Loucy (cell line): ENCODE results near the gene LPIN1.
"Not testable (repeated sequence)": the region's sequence is repeated elsewhere in the genome, so short reads cannot be mapped to it uniquely, and the experiment has no call there.

Source experiments
- H2AFZ ChIP-seq: fragments of 200-600 bp; sonication (generic); 2 replicates; pipeline ENCODE4 v1.6.0; 2016; ENCODE audit warnings: antibody characterized with exemption, mild to moderate bottlenecking, low read length, moderate library complexity
- H3F3A ChIP-seq: fragments of 200-600 bp; 2 replicates; pipeline ENCODE4 v1.6.0; 2016; ENCODE audit warnings: antibody characterized with exemption, low read depth, mild to moderate bottlenecking
- H3K27me3 ChIP-seq: fragments of 200-600 bp; sonication (generic); 2 replicates; pipeline ENCODE4 v1.6.1; 2014; ENCODE audit warnings: low read length, mild to moderate bottlenecking; ENCODE audit not compliant: insufficient read depth, poor library complexity, severe bottlenecking
- H3K36me3 ChIP-seq: fragments of 200-600 bp; sonication (generic); 2 replicates; pipeline ENCODE4 v1.6.1; 2016; ENCODE audit warnings: low read length; ENCODE audit not compliant: insufficient read depth
- H3K4me1 ChIP-seq: fragments of 200-600 bp; sonication (generic); 2 replicates; pipeline ENCODE4 v1.5.1; 2014; ENCODE audit warnings: low read length, mild to moderate bottlenecking; ENCODE audit not compliant: insufficient read depth, poor library complexity, severe bottlenecking
- H3K4me2 ChIP-seq: fragments of 200-600 bp; sonication (generic); 2 replicates; pipeline ENCODE4 v1.6.0; 2014; ENCODE audit warnings: antibody characterized with exemption, low read length, low read depth, mild to moderate bottlenecking; ENCODE audit not compliant: poor library complexity, severe bottlenecking
- H3K4me3 ChIP-seq: fragments of 200-600 bp; sonication (generic); 2 replicates; pipeline ENCODE4 v1.5.1; 2014; ENCODE audit warnings: low read length, mild to moderate bottlenecking, mixed read lengths; ENCODE audit not compliant: poor library complexity, severe bottlenecking
- H3K79me2 ChIP-seq: fragments of 200-600 bp; sonication (generic); 2 replicates; pipeline ENCODE4 v1.6.1; 2014; ENCODE audit warnings: low read length; ENCODE audit not compliant: insufficient read depth
- H3K9ac ChIP-seq: fragments of 200-600 bp; sonication (generic); 2 replicates; pipeline ENCODE4 v1.6.0; 2014; ENCODE audit warnings: mild to moderate bottlenecking, low read depth, low read length, moderate library complexity; ENCODE audit not compliant: poor library complexity, severe bottlenecking
- H3K9me2 ChIP-seq: fragments of 200-600 bp; sonication (generic); replicated peaks from 2 replicates; pipeline ENCODE4 v1.6.1; 2016; ENCODE audit warnings: low read depth, low read length, mixed read lengths
- H3K9me3 ChIP-seq: fragments of 200-600 bp; sonication (generic); 2 replicates; pipeline ENCODE4 v1.6.1; 2014; ENCODE audit warnings: mild to moderate bottlenecking, antibody characterized with exemption, low read length, low read depth; ENCODE audit not compliant: insufficient read depth
- H4K20me1 ChIP-seq: fragments of 200-600 bp; sonication (generic); 2 replicates; pipeline ENCODE4 v1.6.0; 2014; ENCODE audit warnings: antibody characterized with exemption, low read length, mild to moderate bottlenecking; ENCODE audit not compliant: insufficient read depth, poor library complexity, severe bottlenecking
- EZH2phosphoT487 ChIP-seq: fragments of 200-600 bp; IDR thresholded peaks from 2 replicates; pipeline ENCODE4 v1.6.1; 2018; ENCODE audit warnings: antibody characterized with exemption, mild to moderate bottlenecking, moderate library complexity, borderline replicate concordance
- TF ChIP-seq, protein P1 (sequence below): fragments of 200-600 bp; sonication (generic); conservative IDR thresholded peaks from 2 replicates; pipeline ENCODE4 v1.5.1; 2014; ENCODE audit warnings: mild to moderate bottlenecking, antibody characterized with exemption, low read length

LPIN1 gene

DNA sequence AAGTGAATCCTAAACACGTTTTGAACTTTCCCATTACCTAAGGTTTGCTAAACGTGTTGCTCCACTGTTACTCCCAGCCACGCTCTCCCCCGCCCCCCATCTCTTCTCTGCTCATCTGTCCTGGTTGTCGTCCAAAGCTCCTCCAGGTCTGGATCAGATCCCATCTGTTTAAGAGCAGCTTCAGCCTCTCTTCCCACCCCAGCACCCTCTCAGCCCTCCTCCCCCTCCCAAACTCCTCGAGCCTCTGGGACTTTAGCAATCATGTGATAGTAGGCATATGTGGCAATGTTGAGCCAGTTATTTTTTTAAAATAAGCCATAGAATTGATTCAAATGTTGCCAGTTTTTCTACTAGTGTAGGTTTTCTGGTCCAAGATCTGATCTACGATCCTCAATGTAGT is 20.0 kb upstream of the LPIN1 start:
- peaks cover 22% of the 10 kb centered on the region for H3K4me1 ChIP-seq
- H3K4me2 ChIP-seq = no peak overlapping the region
- TF ChIP-seq, protein P1, sequence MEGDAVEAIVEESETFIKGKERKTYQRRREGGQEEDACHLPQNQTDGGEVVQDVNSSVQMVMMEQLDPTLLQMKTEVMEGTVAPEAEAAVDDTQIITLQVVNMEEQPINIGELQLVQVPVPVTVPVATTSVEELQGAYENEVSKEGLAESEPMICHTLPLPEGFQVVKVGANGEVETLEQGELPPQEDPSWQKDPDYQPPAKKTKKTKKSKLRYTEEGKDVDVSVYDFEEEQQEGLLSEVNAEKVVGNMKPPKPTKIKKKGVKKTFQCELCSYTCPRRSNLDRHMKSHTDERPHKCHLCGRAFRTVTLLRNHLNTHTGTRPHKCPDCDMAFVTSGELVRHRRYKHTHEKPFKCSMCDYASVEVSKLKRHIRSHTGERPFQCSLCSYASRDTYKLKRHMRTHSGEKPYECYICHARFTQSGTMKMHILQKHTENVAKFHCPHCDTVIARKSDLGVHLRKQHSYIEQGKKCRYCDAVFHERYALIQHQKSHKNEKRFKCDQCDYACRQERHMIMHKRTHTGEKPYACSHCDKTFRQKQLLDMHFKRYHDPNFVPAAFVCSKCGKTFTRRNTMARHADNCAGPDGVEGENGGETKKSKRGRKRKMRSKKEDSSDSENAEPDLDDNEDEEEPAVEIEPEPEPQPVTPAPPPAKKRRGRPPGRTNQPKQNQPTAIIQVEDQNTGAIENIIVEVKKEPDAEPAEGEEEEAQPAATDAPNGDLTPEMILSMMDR = no peak
- TF ChIP-seq EZH2phosphoT487 = no peak
- no peaks in the 10 kb centered on the region for H3K79me2 ChIP-seq
- H2AFZ ChIP-seq = no peak overlapping the region
- H3K27me3 ChIP-seq = no peaks in the 10 kb centered on the region
- H3F3A ChIP-seq = no peaks in the 10 kb centered on the region
- no peak overlapping the region for H3K4me3 ChIP-seq
- H3K36me3 ChIP-seq = no peaks in the 10 kb centered on the region
- no peaks in the 10 kb centered on the region for H4K20me1 ChIP-seq
- no peak overlapping the region for H3K9ac ChIP-seq
- no peaks in the 10 kb centered on the region for H3K9me3 ChIP-seq
- no peaks in the 10 kb centered on the region for H3K9me2 ChIP-seq

DNA sequence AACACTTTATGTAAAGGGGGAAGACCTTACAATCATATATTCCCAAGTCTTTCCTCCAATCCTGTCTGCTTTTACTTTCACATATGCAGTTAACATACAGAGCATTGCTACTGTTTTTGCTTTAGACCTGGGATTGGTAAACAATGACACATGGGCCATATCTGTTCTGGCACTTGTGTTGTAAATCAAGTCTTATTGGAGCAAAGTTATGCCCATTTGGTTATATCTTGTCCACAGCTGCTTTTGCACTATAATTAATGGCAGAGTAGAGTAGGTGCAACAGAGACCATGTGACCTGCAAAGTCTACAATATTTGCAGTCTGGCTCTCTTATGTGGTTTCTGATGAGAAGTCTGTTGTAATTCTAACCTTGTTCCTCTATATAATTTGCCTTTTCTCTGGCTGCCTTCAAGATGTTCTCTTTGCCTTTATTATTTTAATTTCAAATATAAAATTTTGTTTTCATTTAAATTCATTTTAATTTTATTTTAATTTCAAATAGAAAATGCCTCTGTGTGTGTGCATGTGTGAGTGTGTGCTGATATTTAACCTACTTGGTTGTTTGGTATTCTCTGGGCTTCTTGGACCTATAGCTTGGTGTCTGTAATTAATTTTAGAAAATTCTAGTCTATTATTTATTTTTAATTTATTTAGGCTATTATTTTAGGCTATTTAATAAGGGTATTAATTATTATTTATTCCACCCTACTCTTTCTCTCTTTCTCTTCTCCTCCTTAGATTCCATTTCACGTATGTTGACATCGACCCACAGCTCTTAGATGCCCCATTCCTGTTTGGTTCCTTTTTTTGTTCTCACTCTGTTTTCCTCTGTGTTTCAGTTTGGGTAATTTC is 16.8 kb upstream of the LPIN1 start:
- Histone ChIP-seq H3K27me3 (no peaks in the 10 kb centered on the region), H3K9me3 (no peaks in the 10 kb centered on the region), H3K79me2 (no peaks in the 10 kb centered on the region), H3K4me1 (peaks cover 16% of the 10 kb centered on the region), H3K9ac (no peak overlapping the region), H3K36me3 (no peaks in the 10 kb centered on the region), H2AFZ (peak overlapping the region; percentile 3; the same call in 1 of the 2 replicates), H3K9me2 (no peaks in the 10 kb centered on the region), H3K4me3 (no peak overlapping the region), H4K20me1 (no peaks in the 10 kb centered on the region), H3F3A (no peaks in the 10 kb centered on the region), H3K4me2 (peak overlapping the region; percentile 42)
- TF ChIP-seq EZH2phosphoT487 = no peak
- TF ChIP-seq, protein P1 = no peak

DNA sequence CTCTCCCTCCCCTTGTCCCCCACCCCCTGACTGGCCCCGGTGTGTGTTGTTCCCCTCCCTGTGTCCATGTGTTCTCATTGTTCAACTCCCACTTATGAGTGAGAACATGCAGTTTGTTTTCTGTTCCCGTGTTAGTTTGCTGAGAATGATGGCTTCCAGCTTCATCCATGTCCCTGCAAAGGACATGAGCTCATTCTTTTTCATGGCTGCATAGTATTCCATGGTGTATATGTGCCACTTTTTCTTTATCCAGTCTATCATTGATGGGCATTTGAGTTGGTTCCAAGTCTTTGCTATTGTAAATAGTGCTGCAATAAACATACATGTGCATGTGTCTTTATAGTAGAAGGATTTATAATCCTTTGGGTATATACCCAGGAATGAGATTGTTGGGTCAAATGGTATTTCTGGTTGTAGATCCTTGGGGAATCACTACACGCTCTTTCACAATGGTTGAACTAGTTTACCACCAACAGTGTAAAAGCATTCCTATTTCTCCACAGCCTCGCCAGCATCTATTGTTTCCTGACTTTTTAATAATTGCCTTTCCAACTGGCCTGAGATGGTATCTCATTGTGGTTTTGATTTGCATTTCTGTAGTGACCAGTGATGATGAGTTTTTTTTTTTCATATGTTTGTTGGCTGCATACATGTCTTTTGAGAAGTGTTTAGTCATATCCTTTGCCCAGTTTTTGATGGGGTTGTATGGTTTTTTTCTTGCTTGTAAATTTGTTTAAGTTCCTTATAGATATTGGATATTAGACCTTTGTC is 15.0 kb upstream of the LPIN1 start:
- H3K36me3 ChIP-seq, H3F3A ChIP-seq, H4K20me1 ChIP-seq, H3K4me3 ChIP-seq, H3K4me2 ChIP-seq, H3K9me3 ChIP-seq, H2AFZ ChIP-seq, H3K79me2 ChIP-seq, H3K27me3 ChIP-seq, H3K9me2 ChIP-seq, H3K9ac ChIP-seq: not testable (repeated sequence)
- H3K4me1 ChIP-seq = peaks cover 26% of the 10 kb centered on the region
